SK-N-MC (cell line): ENCODE results near the gene RPUSD1.

Experiments used
- EZH2 ChIP-seq: fragments of 200-600 bp; sonication (generic); IDR thresholded peaks from one replicate; pipeline ENCODE4 v1.6.1; 2017; ENCODE audit warnings: antibody characterized with exemption
- FOXP2 ChIP-seq: optimal IDR thresholded peaks from 2 replicates; pipeline ENCODE3; 2011; ENCODE audit warnings: mild to moderate bottlenecking, moderate library complexity; ENCODE audit not compliant: insufficient read depth; ENCODE audit errors: extremely low read length, control extremely low read depth
- POLR2AphosphoS5 ChIP-seq: IDR thresholded peaks from 2 replicates; pipeline ENCODE4 v1.6.1; 2012; ENCODE audit warnings: mild to moderate bottlenecking, low read depth, low read length, borderline replicate concordance

GRCh38 chr16:798666-799065, 10.5 kb upstream of the RPUSD1 start:
- TF ChIP-seq POLR2AphosphoS5 = no peak
- no peak for TF ChIP-seq EZH2
- no peak for TF ChIP-seq FOXP2
